Measurements from ENCODE around the gene GFI1B.

GRCh38 chr9:132945186-132946130 lies 33.0 kb upstream of the GFI1B start:
- TF ChIP-seq CTCF (IDR thresholded peaks at IDR 0.05 in 4 of 5, conservative IDR thresholded peaks at IDR 0.05 in 1 of 5), result no peak
- TF ChIP-seq POLR2A (IDR thresholded peaks at IDR 0.05), result no peak
